ENCODE results near the gene PIK3R5.
A peak's percentile ranks its signal among the peaks of the same experiment; 100 is the strongest.

PIK3R5 gene

GRCh38 chr17:8849311-8850041 is 116.0 kb downstream of the PIK3R5 start:
- Histone ChIP-seq H3K4me3 (ENCODE audit: low read length) (no peak overlapping the region), H3K27ac (ENCODE audit: low read depth, low read length) (no peak overlapping the region), H3K18ac (ENCODE audit: low read length) (no peak overlapping the region), H2BK120ac (ENCODE audit: low read depth, low read length) (no peak overlapping the region), H3K56ac (ENCODE audit: low read length) (no peak overlapping the region), H3K4ac (ENCODE audit: low read depth, low read length) (no peak overlapping the region), H3K4me1 (ENCODE audit: control insufficient read depth, low read depth, low read length) (peaks cover 4% of the 10 kb centered on the region), H3K23ac (ENCODE audit: low read length) (no peak overlapping the region), H3K79me1 (ENCODE audit: low read length) (no peaks in the 10 kb centered on the region), H3K36me3 (ENCODE audit: control insufficient read depth, insufficient read depth, low read length) (no peaks in the 10 kb centered on the region), H3K9ac (ENCODE audit: low read length) (no peak overlapping the region), H3K79me2 (ENCODE audit: control insufficient read depth, insufficient read depth, low read length) (no peaks in the 10 kb centered on the region), H4K8ac (ENCODE audit: low read depth, low read length) (no peak overlapping the region), H3K27me3 (ENCODE audit: insufficient read depth, low read length, poor library complexity) (no peaks in the 10 kb centered on the region), H2BK15ac (replicated peaks; ENCODE audit: low read depth) (no peak overlapping the region), H2AK5ac (ENCODE audit: low read length) (no peak overlapping the region), H2BK5ac (ENCODE audit: low read length) (no peak overlapping the region), H4K5ac (ENCODE audit: low read length) (no peak overlapping the region), H3K4me2 (ENCODE audit: low read length) (no peak overlapping the region)
- WGBS (ENCODE audit: extremely low coverage, insufficient coverage, low lambda C conversion rate) = no CpG with 5 or more reads among the region's 4 CpGs
- no peak for DNase-seq

GRCh38 chr17:8847891-8848290 is 117.6 kb downstream of the PIK3R5 start:
- Histone ChIP-seq H3K4me3 (ENCODE audit: low read length) (no peak overlapping the region), H2AK5ac (ENCODE audit: low read length) (no peak overlapping the region), H3K4me2 (ENCODE audit: low read length) (no peak overlapping the region), H2BK5ac (ENCODE audit: low read length) (no peak overlapping the region), H3K27ac (ENCODE audit: low read depth, low read length) (no peak overlapping the region), H4K5ac (ENCODE audit: low read length) (no peak overlapping the region), H3K23ac (ENCODE audit: low read length) (no peak overlapping the region), H3K56ac (ENCODE audit: low read length) (no peak overlapping the region), H3K18ac (ENCODE audit: low read length) (no peak overlapping the region), H2BK15ac (replicated peaks; ENCODE audit: low read depth) (no peak overlapping the region), H3K9ac (ENCODE audit: low read length) (no peak overlapping the region), H3K79me2 (ENCODE audit: control insufficient read depth, insufficient read depth, low read length) (no peaks in the 10 kb centered on the region), H3K4ac (ENCODE audit: low read depth, low read length) (no peak overlapping the region), H3K4me1 (ENCODE audit: control insufficient read depth, low read depth, low read length) (peaks cover 4% of the 10 kb centered on the region), H3K36me3 (ENCODE audit: control insufficient read depth, insufficient read depth, low read length) (no peaks in the 10 kb centered on the region), H4K8ac (ENCODE audit: low read depth, low read length) (no peak overlapping the region), H2BK120ac (ENCODE audit: low read depth, low read length) (no peak overlapping the region), H3K27me3 (ENCODE audit: insufficient read depth, low read length, poor library complexity) (no peaks in the 10 kb centered on the region), H3K79me1 (ENCODE audit: low read length) (no peaks in the 10 kb centered on the region)
- no CpG with 5 or more reads among the region's 2 CpGs for WGBS (ENCODE audit: extremely low coverage, insufficient coverage, low lambda C conversion rate)
- no peak for DNase-seq

GRCh38 chr17:8846768-8847211 is 118.7 kb downstream of the PIK3R5 start:
- Histone ChIP-seq H3K9ac (ENCODE audit: low read length) (peak overlapping the region; percentile 14), H3K23ac (ENCODE audit: low read length) (no peak overlapping the region), H2BK120ac (ENCODE audit: low read depth, low read length) (no peak overlapping the region), H3K4ac (ENCODE audit: low read depth, low read length) (no peak overlapping the region), H3K27me3 (ENCODE audit: insufficient read depth, low read length, poor library complexity) (no peaks in the 10 kb centered on the region), H3K79me2 (ENCODE audit: control insufficient read depth, insufficient read depth, low read length) (no peaks in the 10 kb centered on the region), H3K36me3 (ENCODE audit: control insufficient read depth, insufficient read depth, low read length) (no peaks in the 10 kb centered on the region), H3K56ac (ENCODE audit: low read length) (peak overlapping the region; percentile 57), H2AK5ac (ENCODE audit: low read length) (no peak overlapping the region), H3K27ac (ENCODE audit: low read depth, low read length) (no peak overlapping the region), H3K4me3 (ENCODE audit: low read length) (no peak overlapping the region), H3K79me1 (ENCODE audit: low read length) (no peaks in the 10 kb centered on the region), H4K5ac (ENCODE audit: low read length) (peak overlapping the region; percentile 59), H4K8ac (ENCODE audit: low read depth, low read length) (no peak overlapping the region), H2BK5ac (ENCODE audit: low read length) (no peak overlapping the region), H3K4me1 (ENCODE audit: control insufficient read depth, low read depth, low read length) (peaks cover 4% of the 10 kb centered on the region), H3K4me2 (ENCODE audit: low read length) (no peak overlapping the region), H3K18ac (ENCODE audit: low read length) (no peak overlapping the region), H2BK15ac (replicated peaks; ENCODE audit: low read depth) (no peak overlapping the region)
- peak; percentile 92 for DNase-seq

- Histone ChIP-seq H3K4ac (ENCODE audit: low read depth, low read length) (no peak overlapping the region), H2BK15ac (replicated peaks; ENCODE audit: low read depth) (no peak overlapping the region), H3K4me1 (ENCODE audit: control insufficient read depth, low read depth, low read length) (peaks cover 4% of the 10 kb centered on the region), H3K79me1 (ENCODE audit: low read length) (no peaks in the 10 kb centered on the region), H3K9ac (ENCODE audit: low read length) (no peak overlapping the region), H2BK120ac (ENCODE audit: low read depth, low read length) (no peak overlapping the region), H3K23ac (ENCODE audit: low read length) (no peak overlapping the region), H2AK5ac (ENCODE audit: low read length) (peak overlapping the region; percentile 14), H4K8ac (ENCODE audit: low read depth, low read length) (no peak overlapping the region), H3K4me3 (ENCODE audit: low read length) (no peak overlapping the region), H3K79me2 (ENCODE audit: control insufficient read depth, insufficient read depth, low read length) (no peaks in the 10 kb centered on the region), H4K5ac (ENCODE audit: low read length) (no peak overlapping the region), H2BK5ac (ENCODE audit: low read length) (no peak overlapping the region), H3K4me2 (ENCODE audit: low read length) (no peak overlapping the region), H3K56ac (ENCODE audit: low read length) (no peak overlapping the region), H3K27me3 (ENCODE audit: insufficient read depth, low read length, poor library complexity) (no peaks in the 10 kb centered on the region), H3K27ac (ENCODE audit: low read depth, low read length) (no peak overlapping the region), H3K36me3 (ENCODE audit: control insufficient read depth, insufficient read depth, low read length) (no peaks in the 10 kb centered on the region), H3K18ac (ENCODE audit: low read length) (no peak overlapping the region)
- no CpG with 5 or more reads among the region's 9 CpGs for WGBS (ENCODE audit: extremely low coverage, insufficient coverage, low lambda C conversion rate)
- DNase-seq = no peak
Observed at GRCh38 chr17:8844229-8845218, 121.0 kb downstream of the PIK3R5 start.

GRCh38 chr17:8843344-8843743 is 122.2 kb downstream of the PIK3R5 start:
- H3K56ac ChIP-seq (ENCODE audit: low read length) = no peak overlapping the region
- no peak overlapping the region for H3K18ac ChIP-seq (ENCODE audit: low read length)
- no peak overlapping the region for H3K4me3 ChIP-seq (ENCODE audit: low read length)
- H3K4me1 ChIP-seq (ENCODE audit: control insufficient read depth, low read depth, low read length) = peaks cover 4% of the 10 kb centered on the region
- DNase-seq = no peak
- H2AK5ac ChIP-seq (ENCODE audit: low read length) = no peak overlapping the region
- H2BK5ac ChIP-seq (ENCODE audit: low read length) = no peak overlapping the region
- WGBS (ENCODE audit: extremely low coverage, insufficient coverage, low lambda C conversion rate) = no CpG with 5 or more reads among the region's 2 CpGs
- no peaks in the 10 kb centered on the region for H3K79me1 ChIP-seq (ENCODE audit: low read length)
- H3K36me3 ChIP-seq (ENCODE audit: control insufficient read depth, insufficient read depth, low read length) = no peaks in the 10 kb centered on the region
- no peaks in the 10 kb centered on the region for H3K27me3 ChIP-seq (ENCODE audit: insufficient read depth, low read length, poor library complexity)
- no peak overlapping the region for H4K8ac ChIP-seq (ENCODE audit: low read depth, low read length)
- no peak overlapping the region for H3K27ac ChIP-seq (ENCODE audit: low read depth, low read length)
- no peak overlapping the region for H3K4me2 ChIP-seq (ENCODE audit: low read length)
- no peak overlapping the region for H3K23ac ChIP-seq (ENCODE audit: low read length)
- no peak overlapping the region for H3K4ac ChIP-seq (ENCODE audit: low read depth, low read length)
- no peaks in the 10 kb centered on the region for H3K79me2 ChIP-seq (ENCODE audit: control insufficient read depth, insufficient read depth, low read length)
- no peak overlapping the region for H4K5ac ChIP-seq (ENCODE audit: low read length)
- H2BK15ac ChIP-seq (replicated peaks; ENCODE audit: low read depth) = no peak overlapping the region
- H3K9ac ChIP-seq (ENCODE audit: low read length) = no peak overlapping the region
- H2BK120ac ChIP-seq (ENCODE audit: low read depth, low read length) = no peak overlapping the region
